GM23338 (cell line): ENCODE measurements around the gene KCNK10. TPM values are rescaled to one million over a fixed set of nuclear protein-coding genes. Genes with fewer than 3 reads are reported as not detected.

Experiments used
- ATAC-seq: fragments of 200-7000 bp; cut with Tn5 transposase; 3 replicates; pipeline ENCODE4 v1.9.1; 2020
- DNase-seq: peaks from one replicate; pipeline ENCODE4 v3.0.0-alpha.2; 2015; ENCODE audit warnings: low spot score
- H2AFZ ChIP-seq: fragments of 200-600 bp; sonication (generic); 2 replicates; pipeline ENCODE4 v1.8.0; 2016; ENCODE audit warnings: antibody characterized with exemption, mild to moderate bottlenecking, moderate library complexity
- H3F3A ChIP-seq: fragments of 200-600 bp; sonication (generic); replicated peaks from 2 replicates; pipeline ENCODE4 v1.8.0; 2017; ENCODE audit warnings: antibody characterized with exemption, mixed run types, low read depth
- H3K27ac ChIP-seq: fragments of 200-600 bp; sonication (generic); 2 replicates; pipeline ENCODE4 v1.6.1; 2016; ENCODE audit warnings: low read depth
- H3K27me3 ChIP-seq: fragments of 200-600 bp; sonication (generic); 2 replicates; pipeline ENCODE4 v1.8.0; 2016; ENCODE audit warnings: mild to moderate bottlenecking, mixed run types, moderate library complexity; ENCODE audit not compliant: insufficient read depth
- H3K36me3 ChIP-seq: fragments of 200-600 bp; sonication (generic); 2 replicates; pipeline ENCODE4 v1.8.0; 2016; ENCODE audit warnings: mild to moderate bottlenecking; ENCODE audit not compliant: insufficient read depth
- H3K4me1 ChIP-seq: fragments of 200-600 bp; sonication (generic); 2 replicates; pipeline ENCODE4 v1.8.0; 2016; ENCODE audit warnings: mild to moderate bottlenecking, moderate library complexity; ENCODE audit not compliant: insufficient read depth
- H3K4me2 ChIP-seq: fragments of 200-600 bp; sonication (generic); 2 replicates; pipeline ENCODE4 v1.7.1; 2017; ENCODE audit warnings: mixed run types
- H3K4me3 ChIP-seq: fragments of 200-600 bp; sonication (generic); 2 replicates; pipeline ENCODE4 v1.6.1; 2016; ENCODE audit warnings: mixed run types
- H3K79me2 ChIP-seq: fragments of 200-600 bp; sonication (generic); replicated peaks from 2 replicates; pipeline ENCODE4 v1.8.0; 2017; ENCODE audit warnings: mild to moderate bottlenecking; ENCODE audit not compliant: insufficient read depth
- H3K9me2 ChIP-seq: fragments of 200-600 bp; sonication (generic); 2 replicates; pipeline ENCODE4 v1.8.0; 2017; ENCODE audit not compliant: insufficient read depth
- H4K20me1 ChIP-seq: fragments of 200-600 bp; sonication (generic); replicated peaks from 2 replicates; pipeline ENCODE4 v1.8.0; 2017; ENCODE audit warnings: mild to moderate bottlenecking; ENCODE audit not compliant: insufficient read depth
- H3K27ac Mint-ChIP-seq: 2 replicates; pipeline ENCODE4 v1.8.0; 2020; ENCODE audit warnings: inconsistent platforms, mild to moderate bottlenecking, moderate library complexity, mixed read lengths
- H3K27me3 Mint-ChIP-seq: 3 replicates; pipeline ENCODE4 v1.8.0; 2022; ENCODE audit warnings: low read depth, mild to moderate bottlenecking, moderate library complexity, mixed read lengths, inconsistent platforms; ENCODE audit not compliant: insufficient read depth, poor library complexity
- H3K36me3 Mint-ChIP-seq: 3 replicates; pipeline ENCODE4 v1.8.0; 2021; ENCODE audit warnings: low read depth, mild to moderate bottlenecking, inconsistent platforms, moderate library complexity, mixed read lengths
- H3K4me1 Mint-ChIP-seq: 3 replicates; pipeline ENCODE4 v1.8.0; 2020; ENCODE audit warnings: mild to moderate bottlenecking, inconsistent platforms, mixed read lengths
- H3K4me3 Mint-ChIP-seq: 3 replicates; pipeline ENCODE4 v1.8.0; 2021; ENCODE audit warnings: moderate library complexity, mild to moderate bottlenecking, inconsistent platforms, mixed read lengths
- H3K9me3 Mint-ChIP-seq: 3 replicates; pipeline ENCODE4 v1.8.0; 2020; ENCODE audit warnings: moderate library complexity, mild to moderate bottlenecking, inconsistent platforms, mixed read lengths
- CREB1 ChIP-seq: fragments of 250-450 bp; sonication (Bioruptor Pico); IDR thresholded peaks from 2 replicates; pipeline ENCODE4 v1.5.0; 2020; ENCODE audit warnings: low read depth, mild to moderate bottlenecking, moderate library complexity
- EZH2 ChIP-seq: fragments of 200-600 bp; sonication (generic); IDR thresholded peaks from one replicate; pipeline ENCODE4 v1.8.0; 2017; ENCODE audit warnings: antibody characterized with exemption, mild to moderate bottlenecking, low read depth; ENCODE audit not compliant: unreplicated experiment
- EZH2phosphoT487 ChIP-seq: fragments of 200-600 bp; sonication (generic); IDR thresholded peaks from one replicate; pipeline ENCODE4 v1.8.1; 2018; ENCODE audit warnings: antibody characterized with exemption; ENCODE audit not compliant: unreplicated experiment
- JUNB ChIP-seq: IDR thresholded peaks from one replicate; pipeline ENCODE4 v1.6.1; 2016; ENCODE audit warnings: antibody characterized with exemption; ENCODE audit not compliant: unreplicated experiment
- NANOG ChIP-seq: IDR thresholded peaks from 2 replicates; pipeline ENCODE4 v1.6.1; 2016; ENCODE audit warnings: antibody characterized with exemption, borderline replicate concordance
- POLR2AphosphoS5 ChIP-seq: IDR thresholded peaks from 2 replicates; pipeline ENCODE4 v1.6.1; 2016; ENCODE audit warnings: antibody characterized with exemption, low read depth
- STAT1 ChIP-seq: IDR thresholded peaks from one replicate; pipeline ENCODE4 v1.6.1; 2016; ENCODE audit warnings: antibody characterized with exemption; ENCODE audit not compliant: unreplicated experiment
- ZNF114 ChIP-seq: fragments of 250-450 bp; sonication (Bioruptor Pico); IDR thresholded peaks from 2 replicates; pipeline ENCODE4 v1.5.0; 2020; ENCODE audit warnings: mild to moderate bottlenecking, moderate library complexity
- ZNF331 ChIP-seq: fragments of 250-450 bp; sonication (Bioruptor Pico); IDR thresholded peaks from 2 replicates; pipeline ENCODE4 v1.5.0; 2020; ENCODE audit warnings: low read depth, mild to moderate bottlenecking, moderate library complexity
- polyA plus RNA-seq: library from polyadenylated mRNA; unstranded; fragments of >200 nt; fragmentation: Nextera tagmentation; extraction: Ambion mirVana; gene quantifications from 2 replicates; pipeline ENCODE4 v1.2.1, GENCODE V29; 2016
- total RNA-seq: library from RNA; depleted of rRNA; stranded (reverse); fragments of >200 nt; shearing (Covaris generic); gene quantifications from 2 replicates; pipeline ENCODE4 v1.2.3, GENCODE V29; 2014
- TF ChIP-seq, protein P1 (sequence below), 2 experiments: fragments of 200-600 bp in 1 of 2; sonication (generic) in 1 of 2; conservative IDR thresholded peaks; 2 replicates each; pipeline versions ENCODE4 v1.5.1 to v1.6.1; 2016 to 2017; ENCODE audit warnings: antibody characterized with exemption in 2 of 2, low read depth in 2 of 2, mild to moderate bottlenecking in 2 of 2, moderate library complexity in 1 of 2
- TF ChIP-seq, protein P2 (sequence below): IDR thresholded peaks from one replicate; pipeline ENCODE4 v1.6.1; 2018; ENCODE audit warnings: antibody characterized with exemption; ENCODE audit not compliant: unreplicated experiment
- TF ChIP-seq, protein P3 (sequence below): IDR thresholded peaks from 2 replicates; pipeline ENCODE4 v1.6.1; 2016; ENCODE audit warnings: antibody characterized with exemption

KCNK10 gene
- total and polyA plus RNA-seq, 2 experiments from 2014 or later: 0.29 to 1.0 TPM

DNA sequence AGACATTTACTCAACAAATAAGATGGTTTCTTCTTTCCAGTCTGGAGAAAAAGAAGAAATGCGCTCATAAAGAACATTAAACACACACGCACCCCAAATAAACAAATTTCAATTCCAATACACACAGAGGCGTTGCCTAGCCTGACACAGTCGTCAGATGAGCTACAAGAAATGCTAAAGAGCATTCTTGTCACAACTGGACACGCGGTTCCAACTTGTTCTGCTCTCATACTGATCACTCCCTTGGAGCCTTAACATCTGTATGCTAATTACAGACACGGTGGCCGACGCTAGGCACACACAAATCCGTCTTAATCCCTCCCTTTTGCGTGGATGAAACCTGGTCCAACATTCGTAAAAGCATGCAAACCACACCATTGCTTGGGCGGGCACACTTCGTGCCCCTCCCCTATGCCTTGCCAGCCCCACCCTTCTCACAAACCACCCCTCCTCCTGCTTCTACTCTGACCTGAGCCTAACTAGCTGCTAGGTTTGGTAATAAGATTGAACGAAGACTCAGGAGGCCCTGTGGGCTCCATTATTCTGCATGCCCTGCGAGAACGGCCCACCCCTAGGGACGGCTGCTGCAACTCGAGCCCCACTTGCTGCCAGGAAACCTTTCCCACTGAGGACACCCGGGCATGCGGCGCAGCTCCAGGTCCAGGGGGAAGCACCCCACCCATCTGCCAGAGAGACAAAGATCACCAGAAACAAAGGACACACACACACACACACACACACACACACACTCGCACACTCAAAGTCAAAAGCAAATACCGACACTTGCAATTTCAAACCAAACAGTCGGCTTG, 1.2 kb downstream of the KCNK10 start:
- Histone ChIP-seq H2AFZ (peak overlapping the region; percentile 94), H3K27me3 (peaks cover 84% of the 10 kb centered on the region), H3K4me3 (peak overlapping the region; percentile 85), H3K79me2 (no peaks in the 10 kb centered on the region), H3K9me2 (no peaks in the 10 kb centered on the region), H4K20me1 (no peaks in the 10 kb centered on the region), H3F3A (peaks cover 9% of the 10 kb centered on the region; the same call in 1 of the 2 replicates), H3K4me2 (peak overlapping the region; percentile 94), H3K4me1 (peaks cover 16% of the 10 kb centered on the region; the same call in 1 of the 2 replicates), H3K27ac (no peak overlapping the region), H3K36me3 (no peaks in the 10 kb centered on the region)
- no peaks in the 10 kb centered on the region for H3K9me3 Mint-ChIP-seq
- TF ChIP-seq, protein P1, sequence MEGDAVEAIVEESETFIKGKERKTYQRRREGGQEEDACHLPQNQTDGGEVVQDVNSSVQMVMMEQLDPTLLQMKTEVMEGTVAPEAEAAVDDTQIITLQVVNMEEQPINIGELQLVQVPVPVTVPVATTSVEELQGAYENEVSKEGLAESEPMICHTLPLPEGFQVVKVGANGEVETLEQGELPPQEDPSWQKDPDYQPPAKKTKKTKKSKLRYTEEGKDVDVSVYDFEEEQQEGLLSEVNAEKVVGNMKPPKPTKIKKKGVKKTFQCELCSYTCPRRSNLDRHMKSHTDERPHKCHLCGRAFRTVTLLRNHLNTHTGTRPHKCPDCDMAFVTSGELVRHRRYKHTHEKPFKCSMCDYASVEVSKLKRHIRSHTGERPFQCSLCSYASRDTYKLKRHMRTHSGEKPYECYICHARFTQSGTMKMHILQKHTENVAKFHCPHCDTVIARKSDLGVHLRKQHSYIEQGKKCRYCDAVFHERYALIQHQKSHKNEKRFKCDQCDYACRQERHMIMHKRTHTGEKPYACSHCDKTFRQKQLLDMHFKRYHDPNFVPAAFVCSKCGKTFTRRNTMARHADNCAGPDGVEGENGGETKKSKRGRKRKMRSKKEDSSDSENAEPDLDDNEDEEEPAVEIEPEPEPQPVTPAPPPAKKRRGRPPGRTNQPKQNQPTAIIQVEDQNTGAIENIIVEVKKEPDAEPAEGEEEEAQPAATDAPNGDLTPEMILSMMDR (conservative IDR thresholded peaks at IDR 0.05; ENCODE audit: low read depth in 2 of 2): no peak
- TF ChIP-seq JUNB: no peak
- no peak overlapping the region for H3K4me3 Mint-ChIP-seq
- H3K4me1 Mint-ChIP-seq: peaks cover 13% of the 10 kb centered on the region
- no peaks in the 10 kb centered on the region for H3K36me3 Mint-ChIP-seq
- no peak overlapping the region for H3K27ac Mint-ChIP-seq
- DNase-seq: peak; percentile 21
- H3K27me3 Mint-ChIP-seq: peaks cover 33% of the 10 kb centered on the region
- no peak; the same call in 2 of the 3 replicates for ATAC-seq

DNA sequence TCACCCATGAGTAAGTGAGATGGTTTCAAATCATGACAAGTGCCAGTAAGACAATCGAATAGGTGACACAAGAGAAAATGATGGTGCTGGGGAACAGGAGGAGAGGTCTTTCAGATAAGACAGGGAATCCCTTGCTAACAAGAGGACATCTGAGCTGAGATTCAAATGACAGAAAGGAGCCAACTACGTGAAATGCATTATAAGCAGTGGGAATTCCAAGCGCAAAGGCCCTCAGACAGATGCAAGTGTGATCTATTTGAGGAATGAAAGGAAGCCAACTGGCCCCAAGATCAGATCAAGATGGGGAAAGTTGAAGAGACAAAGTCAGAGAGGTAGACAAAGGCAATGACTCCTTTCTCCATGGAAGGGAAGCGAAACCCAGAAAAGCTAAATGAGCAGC, 4.7 kb downstream of the KCNK10 start:
- H3K36me3 ChIP-seq: no peaks in the 10 kb centered on the region
- no peak overlapping the region for H3K4me3 ChIP-seq
- peaks cover 12% of the 10 kb centered on the region; the same call in 1 of the 2 replicates for H3K4me1 ChIP-seq
- H3K4me3 Mint-ChIP-seq: no peak overlapping the region
- H3K36me3 Mint-ChIP-seq: peaks cover 1% of the 10 kb centered on the region; the same call in 1 of the 3 replicates
- H3K4me1 Mint-ChIP-seq: peaks cover 2% of the 10 kb centered on the region; the same call in 1 of the 3 replicates
- no peak overlapping the region for H3K27ac Mint-ChIP-seq
- no peaks in the 10 kb centered on the region for H3K79me2 ChIP-seq
- H4K20me1 ChIP-seq: no peaks in the 10 kb centered on the region
- no peak for DNase-seq
- peaks cover 49% of the 10 kb centered on the region for H3K27me3 ChIP-seq
- H3K9me2 ChIP-seq: no peaks in the 10 kb centered on the region
- no peak for ATAC-seq
- H3K27me3 Mint-ChIP-seq: no peaks in the 10 kb centered on the region
- H2AFZ ChIP-seq: no peak overlapping the region
- peaks cover 4% of the 10 kb centered on the region; the same call in 1 of the 2 replicates for H3F3A ChIP-seq
- peaks cover under 1% of the 10 kb centered on the region; the same call in 2 of the 3 replicates for H3K9me3 Mint-ChIP-seq
- no peak overlapping the region for H3K27ac ChIP-seq
- H3K4me2 ChIP-seq: no peak overlapping the region
- TF ChIP-seq NANOG (no peak), ZNF114 (CRISPR knock-in tag) (no peak), POLR2AphosphoS5 (no peak), EZH2phosphoT487 (no peak), STAT1 (no peak), CREB1 (CRISPR knock-in tag) (no peak), EZH2 (no peak), JUNB (no peak), ZNF331 (CRISPR knock-in tag) (no peak)
- TF ChIP-seq, protein P1 (conservative IDR thresholded peaks at IDR 0.05; ENCODE audit: low read depth in 2 of 2): no peak
- TF ChIP-seq, protein P2, sequence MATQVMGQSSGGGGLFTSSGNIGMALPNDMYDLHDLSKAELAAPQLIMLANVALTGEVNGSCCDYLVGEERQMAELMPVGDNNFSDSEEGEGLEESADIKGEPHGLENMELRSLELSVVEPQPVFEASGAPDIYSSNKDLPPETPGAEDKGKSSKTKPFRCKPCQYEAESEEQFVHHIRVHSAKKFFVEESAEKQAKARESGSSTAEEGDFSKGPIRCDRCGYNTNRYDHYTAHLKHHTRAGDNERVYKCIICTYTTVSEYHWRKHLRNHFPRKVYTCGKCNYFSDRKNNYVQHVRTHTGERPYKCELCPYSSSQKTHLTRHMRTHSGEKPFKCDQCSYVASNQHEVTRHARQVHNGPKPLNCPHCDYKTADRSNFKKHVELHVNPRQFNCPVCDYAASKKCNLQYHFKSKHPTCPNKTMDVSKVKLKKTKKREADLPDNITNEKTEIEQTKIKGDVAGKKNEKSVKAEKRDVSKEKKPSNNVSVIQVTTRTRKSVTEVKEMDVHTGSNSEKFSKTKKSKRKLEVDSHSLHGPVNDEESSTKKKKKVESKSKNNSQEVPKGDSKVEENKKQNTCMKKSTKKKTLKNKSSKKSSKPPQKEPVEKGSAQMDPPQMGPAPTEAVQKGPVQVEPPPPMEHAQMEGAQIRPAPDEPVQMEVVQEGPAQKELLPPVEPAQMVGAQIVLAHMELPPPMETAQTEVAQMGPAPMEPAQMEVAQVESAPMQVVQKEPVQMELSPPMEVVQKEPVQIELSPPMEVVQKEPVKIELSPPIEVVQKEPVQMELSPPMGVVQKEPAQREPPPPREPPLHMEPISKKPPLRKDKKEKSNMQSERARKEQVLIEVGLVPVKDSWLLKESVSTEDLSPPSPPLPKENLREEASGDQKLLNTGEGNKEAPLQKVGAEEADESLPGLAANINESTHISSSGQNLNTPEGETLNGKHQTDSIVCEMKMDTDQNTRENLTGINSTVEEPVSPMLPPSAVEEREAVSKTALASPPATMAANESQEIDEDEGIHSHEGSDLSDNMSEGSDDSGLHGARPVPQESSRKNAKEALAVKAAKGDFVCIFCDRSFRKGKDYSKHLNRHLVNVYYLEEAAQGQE: no peak
- TF ChIP-seq, protein P3, sequence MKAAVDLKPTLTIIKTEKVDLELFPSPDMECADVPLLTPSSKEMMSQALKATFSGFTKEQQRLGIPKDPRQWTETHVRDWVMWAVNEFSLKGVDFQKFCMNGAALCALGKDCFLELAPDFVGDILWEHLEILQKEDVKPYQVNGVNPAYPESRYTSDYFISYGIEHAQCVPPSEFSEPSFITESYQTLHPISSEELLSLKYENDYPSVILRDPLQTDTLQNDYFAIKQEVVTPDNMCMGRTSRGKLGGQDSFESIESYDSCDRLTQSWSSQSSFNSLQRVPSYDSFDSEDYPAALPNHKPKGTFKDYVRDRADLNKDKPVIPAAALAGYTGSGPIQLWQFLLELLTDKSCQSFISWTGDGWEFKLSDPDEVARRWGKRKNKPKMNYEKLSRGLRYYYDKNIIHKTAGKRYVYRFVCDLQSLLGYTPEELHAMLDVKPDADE: no peak
